Muscle of back (tissue), 11 donors: Measurements from ENCODE around the gene TRIM34. TPM values are rescaled to one million over a fixed set of nuclear protein-coding genes. Genes with fewer than 3 reads are reported as not detected.
"Not testable (repeated sequence)": the region's sequence is repeated elsewhere in the genome, so short reads cannot be mapped to it uniquely, and the experiment has no call there.

Experiments used
- DNase-seq, 3 donors: peaks; one replicate each; pipeline versions ENCODE4 v3.0.0 to v3.0.0-alpha.2; 2013
- polyA plus RNA-seq, 10 donors: library from polyadenylated mRNA; unstranded; fragments of 120-200 nt; gene quantifications; one replicate each; pipeline ENCODE4 v1.2.1, GENCODE V29; 2013; ENCODE audit not compliant: insufficient read length in 10 of 10

Gene TRIM34
- polyA plus RNA-seq, 10 donors = 3.9 to 6.8 (median 4.7) TPM

DNA sequence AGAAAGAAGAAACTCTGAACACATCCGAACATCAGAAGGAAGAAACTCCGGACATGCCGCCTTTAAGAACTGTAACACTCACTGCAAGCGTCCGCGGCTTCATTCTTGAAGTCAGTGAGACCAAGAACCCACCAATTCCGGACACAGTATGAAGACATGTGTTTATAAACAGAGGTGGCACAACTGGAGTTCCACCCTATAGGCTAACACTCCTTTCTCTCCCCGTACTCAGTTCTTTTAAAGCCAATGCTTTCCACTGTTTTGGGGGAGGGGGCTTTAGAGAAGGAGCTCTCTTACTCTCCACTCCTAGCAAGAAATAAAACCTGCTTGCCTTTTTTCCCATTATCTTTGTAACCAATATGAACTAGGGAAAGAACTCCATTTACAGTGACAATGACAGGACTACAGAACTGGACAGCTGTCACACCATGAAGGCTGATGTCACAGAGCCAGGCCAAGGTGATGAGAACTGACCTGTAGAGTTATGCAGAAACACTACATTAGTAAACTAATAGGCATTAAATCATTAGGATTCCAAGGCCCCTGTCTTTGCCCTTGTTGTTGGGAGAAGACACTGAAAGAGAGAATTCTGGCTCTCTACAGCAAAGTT is 59.3 kb downstream of the TRIM34 start:
- peak in 1 of 3 donors; percentile 15 for DNase-seq

DNA sequence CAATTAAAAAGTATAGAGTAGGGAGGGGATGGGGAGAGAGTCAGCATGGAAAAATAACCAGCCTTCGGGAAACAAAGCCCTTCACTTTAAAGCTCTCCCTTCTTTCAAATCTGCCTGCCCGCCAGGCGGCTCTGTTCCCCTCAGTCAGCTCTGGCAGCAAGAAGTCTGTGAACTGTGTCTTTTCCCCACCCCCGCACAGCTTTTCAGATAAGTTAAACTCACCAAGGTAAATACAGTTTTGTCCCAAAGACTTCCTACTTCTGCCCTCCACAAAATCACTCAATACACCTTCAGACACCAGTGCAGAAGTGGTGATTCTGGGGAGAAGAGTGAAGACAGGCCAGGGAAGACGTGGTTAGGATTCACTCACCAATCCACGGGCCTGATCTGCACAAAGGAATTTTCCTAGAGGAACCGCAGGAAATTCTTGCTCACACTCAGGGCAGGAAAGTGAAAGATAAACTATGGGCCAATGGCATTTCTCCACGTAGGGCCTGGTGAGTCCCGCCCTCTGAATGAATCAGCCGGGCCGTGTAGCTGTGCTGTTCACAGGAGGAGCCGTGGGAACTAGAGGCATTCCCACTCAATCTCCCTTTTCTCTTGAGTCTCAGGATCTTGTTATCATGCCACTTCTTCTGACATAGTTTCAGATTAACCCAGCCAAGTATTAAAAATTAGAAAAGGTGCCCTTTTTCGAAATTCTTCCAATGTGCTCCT is 60.0 kb downstream of the TRIM34 start, which contains the start of gene TRIM5:
Gene TRIM5 (minus strand): TSS at position 429 of the 717 bp plus-strand sequence. CDS start 4,897 bp downstream, outside the sequence.
- DNase-seq = peak; percentile 95 to 97 (median 97)

DNA sequence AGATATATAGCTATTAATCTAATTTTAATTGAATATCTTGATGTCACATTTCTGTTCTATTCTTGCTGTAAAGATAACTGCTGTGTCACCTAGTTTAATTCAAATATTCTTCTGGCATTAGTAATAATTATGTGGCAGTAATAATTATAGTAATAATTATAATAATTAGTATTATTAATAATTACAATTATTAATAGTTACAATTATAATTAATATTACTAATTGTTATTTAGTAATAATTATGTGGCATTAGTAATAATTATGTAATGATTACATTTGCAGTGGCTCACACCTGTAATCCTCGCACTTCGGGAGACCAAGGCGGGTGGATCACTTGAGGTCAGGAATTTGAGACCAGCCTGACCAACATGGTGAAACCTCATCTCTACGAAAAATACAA is 61.6 kb downstream of the TRIM34 start:
- DNase-seq = no peak

DNA sequence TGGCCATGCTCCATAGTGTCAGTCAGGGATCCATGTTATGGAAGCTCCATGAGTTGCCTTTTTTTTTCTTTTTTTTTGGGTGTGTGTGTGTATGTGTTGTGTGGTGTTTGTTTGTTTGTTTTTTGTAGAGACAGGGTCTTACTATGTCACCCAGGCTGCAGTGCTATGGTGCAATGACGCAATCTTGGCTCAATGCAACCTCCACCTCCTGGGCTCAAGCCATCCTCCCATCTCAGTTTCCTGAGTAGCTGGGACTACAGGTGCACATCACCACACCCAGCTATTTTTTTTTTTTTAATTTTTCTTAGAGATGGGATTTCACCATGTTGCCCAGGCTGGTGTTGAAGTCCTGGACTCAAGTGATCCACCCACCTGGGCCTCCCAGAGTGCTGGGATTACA is 63.7 kb downstream of the TRIM34 start:
- no peak for DNase-seq

DNA sequence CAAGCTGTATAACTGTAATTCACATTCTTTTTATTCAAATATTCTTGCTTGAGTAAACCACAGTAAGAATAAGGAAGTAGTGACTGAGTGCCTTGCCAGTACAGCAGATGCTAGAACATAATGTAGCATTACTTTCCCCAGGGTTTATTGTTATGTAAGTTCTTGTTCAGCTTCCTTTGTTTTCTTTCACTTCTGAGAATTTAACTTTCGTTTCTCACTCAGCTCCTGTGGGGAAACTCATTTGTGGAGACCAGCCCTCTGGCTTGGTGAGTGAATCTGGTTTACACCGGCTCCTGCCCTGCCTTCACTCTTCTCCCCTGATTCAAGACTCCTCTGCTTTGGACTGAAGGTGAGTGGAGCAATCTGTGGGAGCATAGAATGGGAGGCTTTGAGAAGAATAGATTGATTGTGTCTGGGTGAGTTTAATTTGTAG is 64.8 kb downstream of the TRIM34 start, which contains the start of gene TRIM22:
Gene TRIM22 (plus strand): TSS at position 240 of the 433 bp plus-strand sequence. CDS start 6,443 bp downstream, outside the sequence.
- DNase-seq = peak; percentile 58 to 88 (median 65)

DNA sequence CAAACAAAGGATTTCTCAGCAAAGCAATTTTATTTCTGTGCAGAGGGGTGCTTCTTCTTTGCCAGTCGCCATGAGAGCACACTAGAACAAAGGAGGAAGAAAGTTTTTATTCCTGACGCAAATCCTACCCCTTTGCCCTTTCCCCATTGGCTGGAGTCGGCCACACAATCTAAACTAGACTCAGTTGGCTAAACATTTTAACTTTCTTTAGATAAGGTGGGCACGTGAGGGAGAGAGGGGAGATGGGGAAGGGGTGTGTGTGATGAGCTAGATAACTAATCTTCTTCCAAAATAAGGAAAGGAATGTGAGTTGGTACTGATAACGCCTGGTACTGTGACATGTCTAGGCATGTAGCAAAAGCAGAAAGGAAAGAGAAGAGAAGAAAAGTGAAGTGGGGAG is 65.4 kb downstream of the TRIM34 start:
- DNase-seq = peak in 1 of 3 donors; percentile 36

DNA sequence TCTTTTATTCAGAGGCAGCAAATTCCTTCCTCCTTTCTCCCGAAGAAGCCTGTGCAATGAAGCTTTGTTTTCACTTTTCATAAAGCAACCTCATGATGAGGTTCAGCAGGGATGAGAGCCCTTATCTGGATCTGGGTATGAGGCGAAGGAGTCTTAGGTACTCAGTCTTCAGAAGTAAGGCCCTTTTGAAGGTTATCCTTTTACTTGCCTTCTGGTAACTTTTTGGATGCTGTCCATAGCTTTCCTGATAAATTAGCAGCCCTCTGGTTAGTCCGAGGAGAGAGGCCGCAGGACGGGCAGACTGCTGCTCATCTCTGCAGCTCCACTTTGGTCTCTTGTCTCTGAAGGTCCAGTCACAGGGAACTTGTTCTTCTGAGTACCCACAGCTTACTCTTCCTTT is 65.9 kb downstream of the TRIM34 start:
- peak in 1 of 3 donors; percentile 28 for DNase-seq

DNA sequence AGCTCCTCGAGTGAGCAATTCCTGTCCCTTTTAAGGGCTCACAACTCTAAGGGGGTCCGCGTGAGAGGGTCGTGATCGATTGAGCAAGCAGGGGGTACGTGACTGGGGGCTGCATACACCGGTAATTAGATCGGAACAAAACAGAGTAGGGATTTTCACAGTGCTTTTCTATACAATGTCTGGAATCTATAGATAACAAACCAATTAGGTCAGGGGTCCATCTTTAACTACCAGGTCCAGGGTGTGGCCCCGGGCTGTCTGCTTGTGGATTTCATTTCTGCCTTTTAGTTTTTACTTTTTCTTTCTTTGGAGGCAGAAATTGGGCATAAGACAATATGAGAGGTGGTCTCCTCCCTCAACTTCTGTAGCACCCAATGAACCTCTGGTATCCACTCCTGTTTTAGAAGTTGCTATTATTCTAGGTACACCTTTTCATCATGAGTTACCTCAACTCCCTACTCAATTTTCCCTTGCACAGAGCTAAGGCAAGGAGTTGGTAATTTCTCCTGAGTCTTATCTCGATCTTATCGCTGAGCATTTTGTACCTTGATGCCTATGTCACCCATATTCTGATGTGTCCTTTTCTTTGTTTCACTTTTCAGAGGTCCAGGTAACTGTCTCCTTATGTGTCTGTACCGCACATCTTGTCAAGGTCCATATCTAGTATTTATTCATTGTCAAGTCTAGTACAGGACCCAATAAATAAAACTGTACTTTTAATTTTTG is 66.6 kb downstream of the TRIM34 start:
- not testable (repeated sequence) for DNase-seq

DNA sequence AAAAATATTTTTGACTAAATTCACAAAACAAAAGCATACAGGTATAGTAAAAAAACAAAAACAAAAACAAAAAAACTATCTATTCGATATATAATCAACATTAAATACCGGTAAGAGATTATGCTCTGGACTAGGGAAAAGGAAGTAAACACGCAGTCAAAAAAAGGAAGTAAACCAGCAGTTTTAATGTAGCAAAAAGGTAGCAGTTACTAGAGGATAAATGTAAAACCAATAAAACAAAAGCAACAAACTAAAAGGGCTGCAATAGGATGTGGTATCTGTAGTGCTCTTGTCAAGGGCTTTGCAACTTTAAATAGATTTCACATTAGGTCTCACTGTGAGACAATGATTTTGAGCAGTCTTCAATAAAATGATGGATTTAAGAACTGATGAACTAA is 67.2 kb downstream of the TRIM34 start:
- no peak for DNase-seq

Other genes with a start within 250 kb of the TRIM34 start
- gene OR51M1, start 241.2 kb upstream of the TRIM34 start, polyA plus RNA-seq = not detected
- not detected for gene OR51Q1, start 202.9 kb upstream of the TRIM34 start, polyA plus RNA-seq
- gene OR51I1, start 183.5 kb upstream of the TRIM34 start, polyA plus RNA-seq = not detected
- not detected for gene OR51I2, start 175.7 kb upstream of the TRIM34 start, polyA plus RNA-seq
- not detected for gene OR52D1, start 136.3 kb upstream of the TRIM34 start, polyA plus RNA-seq
- not detected for gene UBQLN3, start 115.0 kb upstream of the TRIM34 start, polyA plus RNA-seq
- under 1 TPM; 0.05 to 0.53 (median 0.19) TPM for gene UBQLNL, start 108.3 kb upstream of the TRIM34 start, polyA plus RNA-seq
- gene OR52H1, start 76.5 kb upstream of the TRIM34 start, polyA plus RNA-seq = not detected
- gene OR52B6, start 44.1 kb upstream of the TRIM34 start, polyA plus RNA-seq = not detected
- gene TRIM6, start 28.4 kb upstream of the TRIM34 start, polyA plus RNA-seq = 1 to 10 TPM; 1.0 to 2.3 (median 1.6) TPM
- 10 to 100 TPM in 9 of 10 donors, 1 to 10 TPM in 1; 9.9 to 17.8 (median 13.6) TPM for gene TRIM5, start 60.1 kb downstream of the TRIM34 start, polyA plus RNA-seq
- gene TRIM22, start 64.8 kb downstream of the TRIM34 start, polyA plus RNA-seq = 10 to 100 TPM in 6 of 10 donors, 1 to 10 TPM in 4; 4.5 to 16.0 (median 10.6) TPM
- not detected for gene OR56B1, start 111.4 kb downstream of the TRIM34 start, polyA plus RNA-seq
- gene OR52N4, start 129.2 kb downstream of the TRIM34 start, polyA plus RNA-seq = under 1 TPM in 1 of 10 donors, not detected in 9; 0.18 TPM
- gene OR52N5, start 158.4 kb downstream of the TRIM34 start, polyA plus RNA-seq = not detected
- gene OR52N1, start 166.3 kb downstream of the TRIM34 start, polyA plus RNA-seq = not detected
- gene OR52N2, start 183.9 kb downstream of the TRIM34 start, polyA plus RNA-seq = not detected
- gene OR52E6, start 216.9 kb downstream of the TRIM34 start, polyA plus RNA-seq = not detected
- not detected for gene OR52E8, start 232.7 kb downstream of the TRIM34 start, polyA plus RNA-seq